ENCODE measurements around the gene KCNB1.
A peak's percentile ranks its signal among the peaks of the same experiment; 100 is the strongest.

Gene KCNB1

DNA sequence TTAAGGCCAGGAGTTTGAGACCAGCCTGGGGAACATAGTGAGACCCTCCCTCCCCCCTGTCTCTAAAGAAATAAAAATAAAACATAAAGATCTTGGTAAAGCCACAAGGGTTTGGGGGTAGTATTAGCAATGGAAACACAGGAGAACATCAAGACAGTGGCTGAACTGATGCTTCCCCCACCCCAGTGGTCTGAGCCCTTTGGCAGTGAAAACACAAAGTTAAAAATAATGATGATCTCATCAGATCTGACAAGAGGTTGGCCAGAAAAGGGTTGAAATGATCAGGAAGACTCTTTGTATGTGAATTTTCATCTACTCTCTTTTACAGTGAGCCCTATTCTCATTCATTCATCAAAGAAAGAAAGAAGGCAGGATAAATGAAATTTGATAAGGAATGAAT, 93.7 kb downstream of the KCNB1 start:
- no peak overlapping the region for H3K4me3 ChIP-seq (replicated peaks; ENCODE audit: low read depth, low read length)
- no peak for DNase-seq (ENCODE audit: extremely low read depth, low read depth)
- TF ChIP-seq, protein P1, sequence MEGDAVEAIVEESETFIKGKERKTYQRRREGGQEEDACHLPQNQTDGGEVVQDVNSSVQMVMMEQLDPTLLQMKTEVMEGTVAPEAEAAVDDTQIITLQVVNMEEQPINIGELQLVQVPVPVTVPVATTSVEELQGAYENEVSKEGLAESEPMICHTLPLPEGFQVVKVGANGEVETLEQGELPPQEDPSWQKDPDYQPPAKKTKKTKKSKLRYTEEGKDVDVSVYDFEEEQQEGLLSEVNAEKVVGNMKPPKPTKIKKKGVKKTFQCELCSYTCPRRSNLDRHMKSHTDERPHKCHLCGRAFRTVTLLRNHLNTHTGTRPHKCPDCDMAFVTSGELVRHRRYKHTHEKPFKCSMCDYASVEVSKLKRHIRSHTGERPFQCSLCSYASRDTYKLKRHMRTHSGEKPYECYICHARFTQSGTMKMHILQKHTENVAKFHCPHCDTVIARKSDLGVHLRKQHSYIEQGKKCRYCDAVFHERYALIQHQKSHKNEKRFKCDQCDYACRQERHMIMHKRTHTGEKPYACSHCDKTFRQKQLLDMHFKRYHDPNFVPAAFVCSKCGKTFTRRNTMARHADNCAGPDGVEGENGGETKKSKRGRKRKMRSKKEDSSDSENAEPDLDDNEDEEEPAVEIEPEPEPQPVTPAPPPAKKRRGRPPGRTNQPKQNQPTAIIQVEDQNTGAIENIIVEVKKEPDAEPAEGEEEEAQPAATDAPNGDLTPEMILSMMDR (IDR thresholded peaks at IDR 0.05; ENCODE audit: low read depth, low read length, missing control alignments) = no peak

DNA sequence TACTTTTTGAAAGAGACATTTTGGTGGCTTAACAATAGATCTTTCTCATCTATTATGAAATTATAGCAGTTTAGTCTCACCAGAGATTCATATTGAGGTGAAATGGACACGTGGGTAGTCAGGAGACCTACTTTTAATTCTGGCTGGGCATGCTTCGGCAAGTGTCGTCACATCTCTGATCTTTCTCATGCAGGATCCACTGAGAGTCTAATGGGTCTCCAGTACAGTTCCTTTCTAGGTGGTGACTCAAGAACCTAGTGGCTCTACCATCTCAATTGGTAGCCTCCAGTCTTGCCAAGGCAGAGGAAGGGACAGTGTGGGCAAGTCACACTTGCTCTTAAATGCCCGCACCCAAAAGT, 94.9 kb downstream of the KCNB1 start:
- H3K4me3 ChIP-seq (replicated peaks; ENCODE audit: low read depth, low read length) = no peak overlapping the region
- TF ChIP-seq, protein P1 (IDR thresholded peaks at IDR 0.05; ENCODE audit: low read depth, low read length, missing control alignments) = no peak
- DNase-seq (ENCODE audit: extremely low read depth, low read depth) = no peak

DNA sequence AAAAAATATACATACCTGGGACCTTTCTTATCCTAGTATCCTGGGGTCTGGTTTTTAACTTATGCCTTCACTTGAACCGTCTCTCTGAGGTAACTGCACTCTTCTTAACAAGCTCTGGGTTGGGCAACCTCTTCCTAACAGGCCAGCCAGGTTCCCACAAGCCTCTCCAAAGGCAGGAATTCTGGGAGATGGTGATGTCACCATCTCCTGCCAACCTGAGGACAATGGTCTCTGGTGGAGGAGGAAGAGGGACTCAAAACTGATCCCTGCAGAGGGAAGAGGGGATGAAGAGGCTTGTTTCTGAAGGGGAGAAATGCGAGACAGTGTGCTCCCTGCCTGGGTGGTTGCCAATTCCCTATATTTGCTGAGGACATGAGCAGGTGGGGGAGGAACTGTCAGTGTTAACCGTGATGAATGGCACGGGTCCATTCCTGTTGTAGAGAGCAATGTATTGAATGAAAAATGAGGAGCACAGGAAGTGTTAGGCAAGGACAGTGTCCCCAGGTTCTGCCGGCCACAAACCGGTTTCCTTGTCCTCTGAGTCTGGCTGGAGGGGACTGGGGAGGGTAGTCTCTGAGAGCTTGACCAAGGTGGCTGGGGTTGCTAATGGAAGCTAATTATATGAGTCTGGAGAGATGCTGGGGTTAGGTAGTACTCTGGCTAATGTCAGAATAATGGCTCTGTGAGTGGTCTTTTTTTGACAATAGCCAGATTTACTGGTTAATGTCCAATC, 95.5 kb downstream of the KCNB1 start:
- TF ChIP-seq, protein P1 (IDR thresholded peaks at IDR 0.05; ENCODE audit: low read depth, low read length, missing control alignments) = no peak
- DNase-seq (ENCODE audit: extremely low read depth, low read depth) = no peak

DNA sequence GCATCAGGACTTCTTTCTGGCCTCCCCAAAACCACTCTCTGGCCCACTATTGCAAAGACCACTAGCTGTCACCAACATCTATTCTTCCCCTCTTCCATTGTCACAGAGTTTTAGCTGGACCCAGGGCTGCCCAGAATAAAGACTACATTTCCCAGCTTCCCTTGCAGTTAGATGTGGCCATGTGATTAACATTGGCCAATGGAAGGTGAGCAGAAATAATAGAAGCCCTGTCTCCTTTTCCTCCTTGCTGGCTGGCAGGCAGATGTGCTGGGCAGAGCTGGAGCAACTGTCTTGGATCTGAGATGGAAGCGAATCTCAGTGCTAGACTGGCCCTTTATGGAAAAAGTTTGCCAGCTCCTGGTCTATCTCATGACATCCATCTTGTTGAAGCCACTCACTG, 97.0 kb downstream of the KCNB1 start:
- DNase-seq (ENCODE audit: extremely low read depth, low read depth) = peak; percentile 17
- TF ChIP-seq, protein P1 (IDR thresholded peaks at IDR 0.05; ENCODE audit: low read depth, low read length, missing control alignments) = no peak
- no peak overlapping the region for H3K4me3 ChIP-seq (replicated peaks; ENCODE audit: low read depth, low read length)

More for the DNA sequence above, 95.5 kb downstream of the KCNB1 start:
- H3K4me3 ChIP-seq (replicated peaks; ENCODE audit: low read depth, low read length) = no peak overlapping the region

DNA sequence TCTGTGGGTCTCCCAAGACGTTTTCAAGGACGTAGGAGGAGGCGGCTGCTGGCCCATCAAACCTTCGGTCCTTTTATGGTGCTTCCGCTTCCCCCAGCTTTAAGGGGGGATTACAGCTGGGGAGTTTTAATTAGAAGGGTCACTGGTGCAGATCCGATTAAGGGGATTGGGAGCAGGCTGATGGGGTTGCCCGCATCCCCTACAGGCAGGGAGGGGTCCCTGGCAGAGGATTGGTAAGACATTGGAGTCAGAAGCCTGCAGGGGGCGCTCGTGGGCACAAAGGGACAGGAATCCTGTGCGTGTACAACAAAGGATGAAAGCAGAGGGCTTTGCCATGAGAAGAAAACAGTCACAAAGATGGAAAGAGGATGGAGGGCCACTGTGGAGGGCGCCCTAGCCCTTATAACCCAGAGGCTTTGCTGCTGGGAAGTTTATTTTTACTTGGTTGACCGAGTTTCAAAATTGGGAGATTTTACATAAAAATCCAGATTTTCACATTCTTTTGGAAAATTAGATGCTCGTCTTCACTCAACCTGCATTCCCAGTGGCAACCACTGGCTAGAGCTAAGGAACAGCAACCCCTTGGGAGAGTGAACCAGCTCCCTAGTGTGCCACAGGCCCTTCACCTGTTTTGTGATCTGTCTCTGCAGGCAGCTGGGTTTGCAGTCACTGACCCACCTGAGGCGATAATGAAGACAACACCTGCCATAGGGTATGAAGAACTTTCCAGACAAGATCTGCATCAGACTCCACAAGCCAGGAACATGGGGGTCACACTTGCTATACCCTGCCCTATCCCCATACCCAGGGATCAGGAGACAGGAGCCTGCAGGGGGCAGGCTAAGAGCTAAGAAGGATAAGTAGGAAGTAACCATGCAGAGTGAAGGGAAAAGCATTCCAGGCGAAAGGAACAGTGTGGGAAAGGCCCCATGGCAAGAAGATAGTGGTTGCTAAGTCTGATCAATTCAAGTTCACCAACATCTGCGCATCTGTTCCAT, 97.7 kb downstream of the KCNB1 start:
- no peak for DNase-seq (ENCODE audit: extremely low read depth, low read depth)
- TF ChIP-seq, protein P1 (IDR thresholded peaks at IDR 0.05; ENCODE audit: low read depth, low read length, missing control alignments) = peak; percentile 82

DNA sequence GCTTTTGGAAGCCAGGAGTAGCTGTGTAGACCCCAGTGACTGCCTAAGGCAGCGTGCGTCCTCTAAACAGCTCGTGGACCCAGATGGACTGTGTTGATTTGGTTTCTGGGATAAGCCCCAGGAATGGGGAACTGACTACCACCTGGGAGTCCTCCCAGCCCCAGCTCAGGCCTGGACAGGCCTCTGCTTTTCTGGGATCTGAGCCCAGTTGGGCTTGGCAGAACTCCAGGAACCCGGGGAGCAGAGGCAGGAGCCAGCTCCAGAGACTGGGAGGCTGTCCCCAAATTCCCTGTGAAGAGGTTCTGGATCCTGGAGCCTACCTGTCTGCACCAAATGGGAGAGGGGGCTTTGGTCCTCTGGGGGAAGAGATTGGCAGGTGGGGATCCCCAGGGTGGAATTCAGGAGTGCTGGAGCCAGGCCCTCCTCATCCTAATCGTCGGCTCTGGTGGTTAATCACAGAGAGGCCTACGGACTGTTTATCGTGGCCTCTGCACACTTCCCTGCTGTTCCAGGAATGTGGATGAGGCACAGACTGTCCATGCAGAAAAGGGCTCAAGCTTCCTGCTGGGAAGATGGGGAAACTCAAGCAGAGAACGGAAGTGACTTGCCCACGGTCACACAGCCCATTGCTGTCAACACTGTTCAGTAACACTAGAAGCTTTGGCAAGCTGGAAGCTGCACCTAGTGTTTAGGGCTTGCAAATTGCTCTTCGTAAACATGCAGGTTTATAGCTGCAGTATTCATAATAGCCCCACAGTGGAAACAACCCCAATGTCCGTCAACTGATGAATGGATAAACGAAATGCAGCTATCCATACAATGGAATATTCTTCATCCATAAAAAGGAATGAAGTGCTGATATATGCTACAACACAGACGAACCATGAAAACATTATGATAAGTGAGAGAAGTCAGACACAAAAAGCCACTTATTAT, 100.6 kb downstream of the KCNB1 start:
- TF ChIP-seq, protein P1 (IDR thresholded peaks at IDR 0.05; ENCODE audit: low read depth, low read length, missing control alignments) = no peak
- DNase-seq (ENCODE audit: extremely low read depth, low read depth) = no peak
- no peak overlapping the region for H3K4me3 ChIP-seq (replicated peaks; ENCODE audit: low read depth, low read length)

More for the DNA sequence above, 97.7 kb downstream of the KCNB1 start:
- H3K4me3 ChIP-seq (replicated peaks; ENCODE audit: low read depth, low read length) = no peak overlapping the region

All from HFF-Myc (cell line).